ENCODE results near the gene TUBA4A. TPM values are rescaled to one million over a fixed set of nuclear protein-coding genes. Genes with fewer than 3 reads are reported as not detected.

The TUBA4A gene
- total and polyA plus RNA-seq, 10 of the 15 experiments (the other 5 are each of a cell fraction or from before 2014, with no cell fraction given): 58.2 to 325 (median 134) TPM

DNA sequence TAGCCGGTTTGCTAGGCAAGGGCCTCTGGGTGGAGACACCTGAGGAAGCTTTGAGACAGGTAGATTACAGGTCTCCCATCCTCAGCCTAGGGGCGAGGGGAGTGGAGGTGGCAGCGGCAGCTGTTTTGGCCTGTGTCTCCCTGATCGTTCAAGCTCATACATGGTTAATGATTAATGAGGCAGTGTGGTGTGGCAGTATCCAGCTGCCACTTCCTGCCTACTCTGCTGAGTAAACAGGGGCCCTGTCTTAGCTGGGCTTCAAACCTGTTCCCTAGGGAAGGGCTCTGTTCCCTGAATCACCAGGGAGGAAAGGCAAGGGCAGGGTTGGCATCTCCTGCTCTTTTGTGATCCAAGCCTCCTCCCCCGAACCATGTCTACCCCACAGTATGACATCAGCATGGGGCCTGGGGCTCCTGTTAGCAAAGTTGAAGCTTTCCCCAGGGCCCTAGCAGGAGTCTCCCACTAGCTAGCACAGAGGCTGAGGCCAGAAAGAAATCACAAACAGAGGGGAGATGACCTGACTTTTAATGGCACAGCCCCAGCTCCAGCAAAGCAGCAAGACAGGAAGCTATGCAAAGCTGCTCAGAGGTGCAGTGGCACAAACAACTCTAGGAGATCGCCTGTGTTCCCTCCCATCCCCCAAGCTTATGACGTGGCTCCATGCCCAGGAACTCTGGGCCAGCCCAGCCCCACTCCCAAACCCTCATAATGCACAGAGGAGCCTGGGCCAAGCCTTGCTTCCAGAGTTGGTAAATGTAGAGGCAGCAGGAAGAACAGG, 4.3 kb downstream of the TUBA4A start:
- H3K9ac ChIP-seq (ENCODE audit: control insufficient read depth, insufficient read depth, low read length): peak overlapping the region; percentile 13; the same call in 1 of the 2 replicates
- DNase-seq (ENCODE audit: low read depth, low spot score) (peak; percentile 64), ATAC-seq (peak; percentile 59), FAIRE-seq (peak; percentile 57)
- peak overlapping the region; percentile 58 for H3K27ac ChIP-seq (ENCODE audit: control insufficient read depth, insufficient read depth)
- H3K36me3 ChIP-seq (ENCODE audit: control insufficient read depth in 2 of 2, insufficient read depth in 2 of 2, low read length in 1 of 2): peaks cover 12 to 19% of the 10 kb centered on the region in 2 experiments
- 0 out of 2 replicates have a peak, but pooled peaks cover 4% of the 10 kb centered on the region for H4K20me1 ChIP-seq (ENCODE audit: control insufficient read depth, insufficient read depth)
- H3K79me2 ChIP-seq (ENCODE audit: control insufficient read depth, insufficient read depth, low read length): peaks cover 60% of the 10 kb centered on the region
- H3K27me3 ChIP-seq (replicated peaks in 1 of 2; ENCODE audit: control insufficient read depth in 2 of 2, insufficient read depth in 2 of 2, low read length in 1 of 2): no peaks in the 10 kb centered on the region
- H2AFZ ChIP-seq (ENCODE audit: control insufficient read depth, low read depth, low read length): no peak overlapping the region
- SMC1A ChIA-PET (ENCODE audit: uncharacterized antibody, unreplicated experiment): interaction anchor here (0.7 to 8.6 kb wide), 13 partner anchors 11 to 354 kb away, joined by 3 to 98 read pairs (median 7); partner anchors contain the start of genes ANKZF1, ATG9A, CNPPD1 and DNAJB2
- CTCF ChIA-PET: interaction anchor here (0.9 to 5.5 kb wide), 12 partner anchors 10 to 959 kb away, joined by 3 to 69 read pairs (median 4); partner anchors contain the start of genes ANKZF1, ATG9A, CNPPD1 and DNAJB2
- no TSS peak for BruUV-seq (replicated peaks)
- peak overlapping the region; percentile 35; the same call in 1 of the 2 replicates for H3K4me3 ChIP-seq
- intact Hi-C loops (cut with micrococcal nuclease; ENCODE audit: unreplicated experiment) (no loop called here), in situ Hi-C loops (cut with MboI) (no loop called here)
- H3K4me2 ChIP-seq (ENCODE audit: control insufficient read depth, insufficient read depth): peak overlapping the region; percentile 9
- 9% methylated on average over 7 of the region's 7 CpGs for WGBS (ENCODE audit: insufficient coverage, insufficient replicate concordance, low lambda C conversion rate, missing lambda C conversion rate)
- POLR2A ChIA-PET: interaction anchor here (0.5 to 9.0 kb wide), 17 partner anchors 9 to 440 kb away, joined by 3 to 160 read pairs (median 4); partner anchors contain the start of genes ANKZF1, ATG9A, CNPPD1 and DNAJB2
- no peaks in the 10 kb centered on the region for H3K9me3 ChIP-seq (replicated peaks; ENCODE audit: control insufficient read depth, insufficient read depth, low read length)
- peaks cover 53% of the 10 kb centered on the region for H3K4me1 ChIP-seq (ENCODE audit: control insufficient read depth, insufficient read depth, low read length)
- RAD21 ChIA-PET (ENCODE audit: unreplicated experiment): interaction anchor here (0.5 to 3.2 kb wide), 16 partner anchors 10 to 894 kb away, joined by 3 to 46 read pairs (median 4); partner anchors contain the start of genes ANKZF1, ATG9A, CNPPD1 and DNAJB2
- peak; percentile 97 for TF ChIP-seq IKZF1 (conservative IDR thresholded peaks at IDR 0.05)
- peak; percentile 53; the same call in 1 of the 2 replicates for TF ChIP-seq HDGF (IDR thresholded peaks at IDR 0.05)
- TF ChIP-seq, protein P1, sequence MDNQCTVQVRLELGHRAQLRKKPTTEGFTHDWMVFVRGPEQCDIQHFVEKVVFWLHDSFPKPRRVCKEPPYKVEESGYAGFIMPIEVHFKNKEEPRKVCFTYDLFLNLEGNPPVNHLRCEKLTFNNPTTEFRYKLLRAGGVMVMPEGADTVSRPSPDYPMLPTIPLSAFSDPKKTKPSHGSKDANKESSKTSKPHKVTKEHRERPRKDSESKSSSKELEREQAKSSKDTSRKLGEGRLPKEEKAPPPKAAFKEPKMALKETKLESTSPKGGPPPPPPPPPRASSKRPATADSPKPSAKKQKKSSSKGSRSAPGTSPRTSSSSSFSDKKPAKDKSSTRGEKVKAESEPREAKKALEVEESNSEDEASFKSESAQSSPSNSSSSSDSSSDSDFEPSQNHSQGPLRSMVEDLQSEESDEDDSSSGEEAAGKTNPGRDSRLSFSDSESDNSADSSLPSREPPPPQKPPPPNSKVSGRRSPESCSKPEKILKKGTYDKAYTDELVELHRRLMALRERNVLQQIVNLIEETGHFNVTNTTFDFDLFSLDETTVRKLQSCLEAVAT (IDR thresholded peaks at IDR 0.05): 0 out of 2 replicates have a peak, but pooled peaks have one; percentile 52
- TF ChIP-seq, protein P2, sequence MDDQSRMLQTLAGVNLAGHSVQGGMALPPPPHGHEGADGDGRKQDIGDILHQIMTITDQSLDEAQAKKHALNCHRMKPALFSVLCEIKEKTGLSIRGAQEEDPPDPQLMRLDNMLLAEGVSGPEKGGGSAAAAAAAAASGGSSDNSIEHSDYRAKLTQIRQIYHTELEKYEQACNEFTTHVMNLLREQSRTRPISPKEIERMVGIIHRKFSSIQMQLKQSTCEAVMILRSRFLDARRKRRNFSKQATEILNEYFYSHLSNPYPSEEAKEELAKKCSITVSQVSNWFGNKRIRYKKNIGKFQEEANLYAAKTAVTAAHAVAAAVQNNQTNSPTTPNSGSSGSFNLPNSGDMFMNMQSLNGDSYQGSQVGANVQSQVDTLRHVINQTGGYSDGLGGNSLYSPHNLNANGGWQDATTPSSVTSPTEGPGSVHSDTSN (IDR thresholded peaks at IDR 0.05; ENCODE audit: insufficient replicate concordance, low read depth, low read length): peak; percentile 71
- TF ChIP-seq BCL11A (IDR thresholded peaks at IDR 0.05; ENCODE audit: low read depth, low read length): peak; percentile 32; the same call in 1 of the 2 replicates
- peak; percentile 90 for TF ChIP-seq NBN (IDR thresholded peaks at IDR 0.05)
- TF ChIP-seq SREBF1 (IDR thresholded peaks at IDR 0.05; ENCODE audit: low read length): 0 out of 2 replicates have a peak, but pooled peaks have one; percentile 20
- peak; percentile 57 for TF ChIP-seq MTA2 (IDR thresholded peaks at IDR 0.05; ENCODE audit: low read depth)
- 0 out of 2 replicates have a peak, but pooled peaks have one; percentile 44 for TF ChIP-seq LARP7 (IDR thresholded peaks at IDR 0.05)
- TF ChIP-seq KLF5 (IDR thresholded peaks at IDR 0.05; ENCODE audit: partially characterized antibody): peak; percentile 72
- peak; percentile 65; the same call in 1 of the 2 replicates for TF ChIP-seq TCF3 (IDR thresholded peaks at IDR 0.05; ENCODE audit: borderline replicate concordance, insufficient read depth, low read depth, low read length)
- TF ChIP-seq MEF2B (IDR thresholded peaks at IDR 0.05; ENCODE audit: partially characterized antibody, poor library complexity, severe bottlenecking): peak; percentile 92
- TF ChIP-seq, protein P3, sequence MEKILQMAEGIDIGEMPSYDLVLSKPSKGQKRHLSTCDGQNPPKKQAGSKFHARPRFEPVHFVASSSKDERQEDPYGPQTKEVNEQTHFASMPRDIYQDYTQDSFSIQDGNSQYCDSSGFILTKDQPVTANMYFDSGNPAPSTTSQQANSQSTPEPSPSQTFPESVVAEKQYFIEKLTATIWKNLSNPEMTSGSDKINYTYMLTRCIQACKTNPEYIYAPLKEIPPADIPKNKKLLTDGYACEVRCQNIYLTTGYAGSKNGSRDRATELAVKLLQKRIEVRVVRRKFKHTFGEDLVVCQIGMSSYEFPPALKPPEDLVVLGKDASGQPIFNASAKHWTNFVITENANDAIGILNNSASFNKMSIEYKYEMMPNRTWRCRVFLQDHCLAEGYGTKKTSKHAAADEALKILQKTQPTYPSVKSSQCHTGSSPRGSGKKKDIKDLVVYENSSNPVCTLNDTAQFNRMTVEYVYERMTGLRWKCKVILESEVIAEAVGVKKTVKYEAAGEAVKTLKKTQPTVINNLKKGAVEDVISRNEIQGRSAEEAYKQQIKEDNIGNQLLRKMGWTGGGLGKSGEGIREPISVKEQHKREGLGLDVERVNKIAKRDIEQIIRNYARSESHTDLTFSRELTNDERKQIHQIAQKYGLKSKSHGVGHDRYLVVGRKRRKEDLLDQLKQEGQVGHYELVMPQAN (conservative IDR thresholded peaks at IDR 0.05): peak; percentile 48; the same call in 1 of the 2 replicates

Measured in GM12878 (cell line).